OCI-M2 (cell line): Measurements from ENCODE around the gene DISP2.

ENCODE experiments used
- DNase-seq: peaks from one replicate; lab custom pipeline; 2025; ENCODE audit not compliant: unreplicated experiment; lab: John Stamatoyannopoulos, UW

The DISP2 gene

DNA sequence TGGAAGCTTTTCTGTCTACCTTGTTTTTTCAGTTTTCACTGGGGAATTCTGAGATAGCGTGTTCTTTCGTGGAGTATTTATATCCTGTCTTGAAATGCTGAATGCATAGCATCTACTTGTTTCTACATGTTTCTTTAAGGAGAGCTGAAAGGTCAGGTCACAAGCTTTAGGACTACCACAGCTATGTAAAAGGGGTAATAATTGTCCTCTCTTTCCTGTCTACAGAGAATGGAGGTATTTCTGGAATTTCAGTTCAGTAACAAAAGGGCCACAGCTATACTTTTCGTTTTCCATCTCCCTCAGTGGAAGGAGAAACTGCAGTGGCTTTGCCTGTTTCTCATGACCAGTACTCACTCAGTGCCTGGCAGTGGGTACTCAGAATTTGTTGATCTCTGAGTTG is 29.8 kb upstream of the DISP2 start:
- no peak for DNase-seq

GRCh38 chr15:40328751-40329150 is 29.3 kb upstream of the DISP2 start:
- DNase-seq = no peak

GRCh38 chr15:40329804-40330203 is 28.2 kb upstream of the DISP2 start:
- no peak for DNase-seq

DNA sequence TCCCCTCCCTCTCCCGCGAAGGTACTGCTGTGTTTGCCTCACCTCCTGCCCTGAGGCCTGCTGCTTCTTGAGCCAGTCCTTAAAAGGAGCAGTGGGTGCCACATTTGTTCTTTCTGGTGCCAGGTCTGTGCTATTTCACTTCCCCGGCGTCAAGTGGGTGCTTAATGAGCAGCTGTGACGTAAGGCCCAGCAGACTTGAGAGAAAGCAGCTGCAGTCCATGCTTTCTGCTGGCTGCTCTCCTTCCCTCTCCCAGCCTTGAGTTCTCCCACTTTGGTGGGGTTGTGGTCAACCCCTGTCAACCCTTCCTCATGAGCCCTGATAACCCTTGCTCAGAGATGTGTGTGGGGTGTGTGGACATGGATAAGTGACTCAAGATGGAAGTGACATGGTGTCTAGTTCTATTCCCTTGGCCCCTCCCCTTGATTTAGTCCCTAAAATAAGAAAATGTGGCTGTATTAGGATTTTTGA is 27.6 kb upstream of the DISP2 start:
- peak; percentile 43 for DNase-seq

GRCh38 chr15:40331026-40331425 is 27.0 kb upstream of the DISP2 start:
- no peak for DNase-seq

- DNase-seq = no peak
Observed at GRCh38 chr15:40331637-40332036, 26.4 kb upstream of the DISP2 start.

GRCh38 chr15:40332113-40332781 is 25.8 kb upstream of the DISP2 start:
- DNase-seq = no peak

DNA sequence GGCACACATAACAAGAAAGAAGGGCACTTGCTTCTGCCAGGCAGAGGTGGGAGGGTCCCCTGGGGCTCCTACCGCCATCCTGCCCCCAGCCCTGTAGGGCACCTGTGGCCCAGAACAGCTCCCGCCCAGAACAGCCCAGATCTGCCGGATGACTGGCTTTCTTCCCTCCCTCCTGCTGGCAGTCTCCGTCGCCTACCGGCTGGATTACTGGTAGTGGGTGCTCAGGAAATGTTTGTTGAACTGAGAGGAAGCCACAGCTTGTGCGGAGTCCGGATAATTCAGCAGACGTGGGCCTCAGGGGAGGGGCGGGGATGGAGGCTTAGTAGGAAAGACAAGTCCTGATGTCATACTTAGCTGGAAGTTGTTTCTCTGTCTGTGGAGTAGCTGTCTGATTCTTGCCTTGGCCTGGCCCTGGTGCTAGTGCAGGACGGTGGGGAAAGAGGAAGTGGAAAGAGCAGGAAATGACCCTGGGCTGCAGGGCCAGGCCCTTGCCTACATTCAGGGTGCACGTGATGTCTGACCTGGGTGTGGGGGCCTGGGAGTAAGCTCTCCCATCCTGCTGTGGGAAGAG is 24.0 kb upstream of the DISP2 start:
- peak; percentile 51 for DNase-seq

DNA sequence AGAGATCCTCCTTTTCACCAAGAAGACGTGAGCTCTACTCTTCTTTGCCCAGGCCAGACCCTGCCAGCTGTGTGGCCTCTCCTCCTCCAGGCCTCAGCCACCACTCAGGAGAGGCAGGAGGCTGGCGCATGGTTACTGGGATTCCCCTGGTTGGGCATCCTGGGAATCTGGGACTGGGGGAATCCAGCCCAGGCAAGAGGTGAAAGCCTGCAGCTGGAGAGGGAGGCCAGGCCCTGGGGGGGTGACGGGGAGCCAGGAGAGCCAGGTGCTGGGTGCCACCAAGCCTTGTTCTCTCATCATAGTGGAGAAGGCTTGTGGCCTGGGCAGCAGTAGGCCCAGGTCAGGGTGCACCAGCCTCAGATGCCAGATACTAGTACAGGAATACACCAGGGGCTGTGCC is 23.5 kb upstream of the DISP2 start:
- DNase-seq = no peak

GRCh38 chr15:40334941-40335795 is 22.9 kb upstream of the DISP2 start:
- no peak for DNase-seq

DNA sequence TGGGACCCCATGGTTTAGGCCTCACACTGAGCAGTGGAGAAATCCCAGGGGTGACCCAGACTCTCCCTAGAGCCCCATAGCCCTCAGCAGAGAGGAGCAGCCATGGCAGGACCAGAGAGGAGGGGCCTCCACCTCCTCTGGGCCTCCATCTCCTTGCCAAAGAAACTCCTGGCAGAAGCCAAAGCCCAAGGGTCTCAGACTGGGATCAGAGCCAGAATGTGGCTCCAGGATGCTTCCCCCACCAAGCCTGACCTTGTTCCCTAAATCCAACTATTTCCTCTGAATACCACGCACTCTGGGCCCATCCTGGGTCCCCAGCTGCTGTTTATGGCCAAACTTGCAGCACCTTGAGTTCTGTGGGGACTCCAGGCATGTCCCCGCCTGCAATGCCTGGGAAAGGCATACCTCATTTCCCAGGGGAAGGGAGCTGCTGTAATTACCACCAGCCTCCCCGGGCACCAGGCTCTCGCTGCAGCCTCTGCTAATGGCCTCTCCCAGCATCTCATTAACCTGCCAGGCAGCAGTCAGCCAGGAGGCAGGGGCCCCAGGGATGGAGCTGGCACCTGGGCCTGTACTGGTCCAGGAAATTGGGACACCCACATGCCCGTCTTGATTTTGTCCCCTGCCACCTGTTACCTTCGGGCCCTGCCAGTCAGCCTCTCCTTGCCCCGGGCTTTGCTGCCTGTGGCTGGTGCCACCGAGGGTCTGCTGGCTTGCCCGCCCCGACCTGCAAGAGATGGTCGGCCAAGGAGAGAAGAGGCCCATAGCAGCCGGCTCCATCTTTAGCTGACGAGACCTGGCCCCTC is 21.9 kb upstream of the DISP2 start:
- DNase-seq = no peak

GRCh38 chr15:40336744-40337122 is 21.3 kb upstream of the DISP2 start:
- DNase-seq = no peak

DNA sequence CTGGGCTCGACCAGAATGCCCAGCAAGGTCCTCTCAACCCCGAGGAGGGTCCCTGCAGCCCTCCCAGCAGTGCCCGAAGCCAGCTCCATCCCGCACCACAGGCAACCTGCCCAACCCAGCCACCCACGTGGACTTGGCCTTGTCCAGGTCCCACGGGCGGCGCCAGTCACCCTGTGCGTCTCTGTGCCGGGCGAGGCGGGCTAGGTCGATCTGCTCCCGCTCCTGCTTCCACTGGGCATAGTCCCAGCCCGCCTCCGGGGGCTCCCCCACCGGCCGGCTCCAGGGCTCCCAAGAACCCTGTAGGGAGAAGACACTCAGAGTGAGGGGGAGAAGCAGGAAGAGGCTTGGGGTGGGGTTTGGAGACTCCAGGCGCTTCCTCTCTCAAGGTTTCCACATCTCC is 20.4 kb upstream of the DISP2 start:
- DNase-seq = no peak

DNA sequence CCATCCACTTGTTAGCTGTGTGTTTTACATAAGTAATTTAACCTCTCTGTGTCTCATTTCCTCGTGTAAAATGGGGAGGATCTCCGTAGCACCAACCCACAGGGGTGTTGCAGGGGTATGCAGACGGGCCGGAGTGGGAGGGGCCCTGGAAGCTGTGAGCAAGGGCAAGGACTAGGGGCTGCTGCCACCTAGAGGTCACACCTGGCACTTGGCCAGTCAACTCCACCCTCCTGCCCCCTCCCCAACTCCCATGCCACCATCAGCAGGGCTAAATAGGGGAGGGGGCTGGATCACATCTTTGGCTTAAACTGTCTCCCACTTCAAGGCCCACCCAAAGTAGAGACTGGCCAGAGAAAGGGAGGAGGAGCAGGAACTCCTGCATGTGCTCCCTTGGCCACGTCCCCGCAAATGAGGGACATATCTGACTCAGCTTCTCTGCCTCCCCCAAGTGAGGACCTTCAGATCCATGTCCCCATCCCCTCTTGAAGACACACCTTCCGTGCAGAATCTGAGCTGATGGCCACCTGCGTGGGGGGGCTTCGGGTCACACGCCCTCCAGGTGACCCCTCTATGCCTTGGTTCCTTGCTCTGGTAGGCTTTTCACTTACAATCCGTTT is 19.9 kb upstream of the DISP2 start:
- DNase-seq = peak; percentile 45

DNA sequence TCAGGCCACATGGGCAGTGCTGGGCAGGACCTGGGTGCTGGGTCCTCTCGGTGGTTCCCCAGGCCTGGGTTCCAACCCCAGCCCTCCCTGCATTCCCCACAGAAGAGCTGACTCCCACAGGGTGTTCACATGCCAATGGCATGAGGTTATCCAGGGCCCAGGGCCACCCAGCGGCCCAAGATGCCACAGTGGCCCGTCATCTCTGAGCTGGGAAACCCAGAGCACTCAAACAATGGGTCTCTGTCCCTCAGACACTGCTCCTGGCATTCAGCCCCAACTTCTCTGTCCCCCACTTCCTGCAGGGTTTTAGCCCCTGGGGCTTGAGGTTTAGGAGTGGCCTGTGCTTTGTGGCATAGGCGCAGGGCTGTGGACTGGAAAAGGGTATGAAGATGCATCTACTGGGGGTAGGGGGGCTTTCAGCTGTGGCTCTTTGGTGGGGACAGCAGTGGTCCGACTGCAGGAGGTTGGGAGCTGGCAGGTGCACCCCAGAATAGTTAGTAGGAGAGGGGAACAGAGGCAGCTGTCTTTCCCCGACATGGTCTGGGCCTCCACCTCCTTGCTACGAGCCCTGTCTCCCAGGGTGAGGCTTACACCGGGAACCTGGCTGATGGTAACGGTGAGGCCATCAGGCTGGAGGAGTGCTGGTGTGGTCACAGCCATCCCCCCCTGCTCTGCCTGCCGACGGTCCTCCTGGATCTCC is 18.9 kb upstream of the DISP2 start:
- no peak for DNase-seq

GRCh38 chr15:40339621-40339945 is 18.4 kb upstream of the DISP2 start:
- no peak for DNase-seq

GRCh38 chr15:40340038-40340739 is 17.8 kb upstream of the DISP2 start:
- no peak for DNase-seq

- no peak for DNase-seq
Observed at GRCh38 chr15:40340740-40341400, 17.1 kb upstream of the DISP2 start, which contains the start of gene CCDC9B. Gene CCDC9B (minus strand): TSS chr15:40340939. CDS start chr15:40340819, 120 bp downstream.
